Neutrophil (primary cell): ENCODE data around the gene SORCS2.

Source experiments
- H3K27ac ChIP-seq: fragments of 200-600 bp; sonication (generic); 2 replicates; pipeline ENCODE4 v1.5.1; 2016; ENCODE audit warnings: mild to moderate bottlenecking, moderate library complexity
- H3K27me3 ChIP-seq: fragments of 200-600 bp; sonication (generic); 2 replicates; pipeline ENCODE4 v1.6.0; 2016; ENCODE audit warnings: mild to moderate bottlenecking
- H3K36me3 ChIP-seq: fragments of 200-600 bp; sonication (generic); 2 replicates; pipeline ENCODE4 v1.5.1; 2017
- H3K4me1 ChIP-seq, 2 experiments: fragments of 200-600 bp in 1 of 2; sonication (generic) in 1 of 2; 1 replicate in 1 of 2; 2 replicates in 1 of 2; pipeline versions ENCODE4 v1.5.1 to v1.6.1; 2013 to 2016; ENCODE audit warnings: low read depth in 1 of 2, low read length in 1 of 2, mild to moderate bottlenecking in 1 of 2, moderate library complexity in 1 of 2; ENCODE audit not compliant: control insufficient read depth in 1 of 2, insufficient read depth in 1 of 2
- H3K4me3 ChIP-seq, 2 experiments: fragments of 200-600 bp in 1 of 2; sonication (generic) in 1 of 2; 1 replicate in 1 of 2; 2 replicates in 1 of 2; pipeline ENCODE4 v1.5.1; 2013 to 2016; ENCODE audit warnings: low read depth in 1 of 2, low read length in 1 of 2, mild to moderate bottlenecking in 1 of 2, moderate library complexity in 1 of 2
- H3K9me3 ChIP-seq: fragments of 200-600 bp; sonication (generic); 2 replicates; pipeline ENCODE4 v1.5.1; 2016
- TF ChIP-seq, protein P1 (sequence below): fragments of 200-600 bp; sonication (generic); IDR thresholded peaks from 2 replicates; pipeline ENCODE4 v1.5.1; 2016; ENCODE audit warnings: antibody characterized with exemption

The SORCS2 gene

DNA sequence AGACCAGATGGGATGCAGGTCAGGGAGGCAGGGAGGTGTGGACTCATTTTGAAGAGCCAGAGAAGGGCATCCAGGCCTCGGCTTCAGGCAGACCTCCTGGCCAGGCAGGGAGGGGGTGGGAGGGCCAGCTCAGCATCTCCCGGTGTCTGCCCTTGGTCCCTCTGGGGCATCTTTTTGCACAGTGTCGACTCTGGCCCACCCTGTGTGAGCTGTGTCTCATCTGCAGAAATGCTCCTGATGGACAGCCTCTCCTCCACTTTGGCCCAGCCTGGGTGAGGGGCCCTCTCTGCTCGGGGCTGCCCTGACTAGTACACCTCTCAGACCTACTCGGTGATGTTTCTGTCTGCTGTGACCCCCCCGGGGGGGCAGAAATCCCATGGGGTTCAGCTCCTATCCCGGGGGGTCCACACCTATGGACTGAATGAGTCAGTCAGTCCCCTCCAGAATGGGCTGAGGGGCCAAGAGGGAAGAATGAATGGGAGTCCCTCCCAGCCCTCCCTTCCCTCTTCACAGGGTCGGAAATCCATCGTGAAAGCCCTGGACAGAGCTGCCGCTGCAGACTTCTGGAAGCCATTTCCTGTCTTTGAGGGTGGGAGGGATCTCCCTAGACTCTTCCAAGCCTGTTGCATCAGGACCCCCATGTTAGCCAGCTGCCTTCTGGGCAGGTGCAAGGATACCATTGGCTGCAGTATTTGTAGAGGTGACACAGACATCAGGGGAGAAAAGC lies 439.1 kb downstream of the SORCS2 start:
- TF ChIP-seq, protein P1, sequence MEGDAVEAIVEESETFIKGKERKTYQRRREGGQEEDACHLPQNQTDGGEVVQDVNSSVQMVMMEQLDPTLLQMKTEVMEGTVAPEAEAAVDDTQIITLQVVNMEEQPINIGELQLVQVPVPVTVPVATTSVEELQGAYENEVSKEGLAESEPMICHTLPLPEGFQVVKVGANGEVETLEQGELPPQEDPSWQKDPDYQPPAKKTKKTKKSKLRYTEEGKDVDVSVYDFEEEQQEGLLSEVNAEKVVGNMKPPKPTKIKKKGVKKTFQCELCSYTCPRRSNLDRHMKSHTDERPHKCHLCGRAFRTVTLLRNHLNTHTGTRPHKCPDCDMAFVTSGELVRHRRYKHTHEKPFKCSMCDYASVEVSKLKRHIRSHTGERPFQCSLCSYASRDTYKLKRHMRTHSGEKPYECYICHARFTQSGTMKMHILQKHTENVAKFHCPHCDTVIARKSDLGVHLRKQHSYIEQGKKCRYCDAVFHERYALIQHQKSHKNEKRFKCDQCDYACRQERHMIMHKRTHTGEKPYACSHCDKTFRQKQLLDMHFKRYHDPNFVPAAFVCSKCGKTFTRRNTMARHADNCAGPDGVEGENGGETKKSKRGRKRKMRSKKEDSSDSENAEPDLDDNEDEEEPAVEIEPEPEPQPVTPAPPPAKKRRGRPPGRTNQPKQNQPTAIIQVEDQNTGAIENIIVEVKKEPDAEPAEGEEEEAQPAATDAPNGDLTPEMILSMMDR: no peak
- Histone ChIP-seq H3K36me3 (no peaks in the 10 kb centered on the region), H3K27me3 (peaks cover 17% of the 10 kb centered on the region), H3K4me1 (peaks cover 19 to 21% of the 10 kb centered on the region in 2 experiments), H3K27ac (no peak overlapping the region), H3K4me3 (no peak overlapping the region), H3K9me3 (no peaks in the 10 kb centered on the region)

DNA sequence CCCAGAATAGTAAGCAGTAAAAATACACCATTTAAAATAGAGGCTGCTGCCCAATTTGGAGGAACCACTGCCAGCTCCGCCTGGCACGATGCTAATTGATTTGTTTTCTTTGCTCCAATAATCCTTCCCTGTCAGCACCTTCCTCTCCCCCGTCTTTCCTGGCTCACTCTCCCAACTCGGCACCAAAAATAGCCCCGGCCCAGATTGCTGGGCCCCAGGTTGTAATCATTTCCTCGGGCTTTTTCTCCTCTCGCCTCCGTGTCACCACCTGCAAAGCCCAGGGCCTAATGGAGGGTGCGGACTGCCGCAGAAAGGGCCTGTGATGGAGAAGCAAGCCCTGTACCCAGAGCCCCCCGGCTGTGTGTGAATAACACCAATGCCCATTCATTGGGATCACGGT lies 440.0 kb downstream of the SORCS2 start:
- TF ChIP-seq, protein P1: no peak
- Histone ChIP-seq H3K27me3 (peaks cover 17% of the 10 kb centered on the region), H3K27ac (no peak overlapping the region), H3K36me3 (no peaks in the 10 kb centered on the region), H3K4me3 (no peak overlapping the region), H3K9me3 (no peaks in the 10 kb centered on the region), H3K4me1 (peaks cover 19 to 21% of the 10 kb centered on the region in 2 experiments)

DNA sequence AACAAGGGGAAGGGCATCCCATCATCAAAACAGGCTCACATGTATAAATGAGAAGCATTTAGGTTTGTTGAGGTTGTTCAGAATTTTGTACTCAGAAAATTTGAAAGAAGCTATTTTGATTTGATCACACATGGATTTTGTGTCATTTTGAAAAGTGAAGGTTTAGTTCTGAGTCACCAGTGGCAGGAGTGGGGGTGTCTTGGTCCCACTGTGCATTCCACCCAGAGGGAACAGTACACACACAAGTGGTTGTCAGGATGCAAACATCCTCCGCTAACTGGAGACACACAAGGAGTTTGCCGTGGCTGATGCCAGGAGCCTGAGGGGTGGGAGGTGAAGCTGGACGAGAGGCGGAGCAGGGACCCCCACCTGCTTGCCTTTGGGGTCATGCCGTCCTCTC lies 440.6 kb downstream of the SORCS2 start:
- no peak overlapping the region for H3K4me3 ChIP-seq
- H3K27me3 ChIP-seq: peaks cover 17% of the 10 kb centered on the region
- H3K4me1 ChIP-seq: peaks cover 21 to 26% of the 10 kb centered on the region in 2 experiments
- no peak overlapping the region for H3K27ac ChIP-seq
- TF ChIP-seq, protein P1: no peak
- no peaks in the 10 kb centered on the region for H3K9me3 ChIP-seq
- no peaks in the 10 kb centered on the region for H3K36me3 ChIP-seq

DNA sequence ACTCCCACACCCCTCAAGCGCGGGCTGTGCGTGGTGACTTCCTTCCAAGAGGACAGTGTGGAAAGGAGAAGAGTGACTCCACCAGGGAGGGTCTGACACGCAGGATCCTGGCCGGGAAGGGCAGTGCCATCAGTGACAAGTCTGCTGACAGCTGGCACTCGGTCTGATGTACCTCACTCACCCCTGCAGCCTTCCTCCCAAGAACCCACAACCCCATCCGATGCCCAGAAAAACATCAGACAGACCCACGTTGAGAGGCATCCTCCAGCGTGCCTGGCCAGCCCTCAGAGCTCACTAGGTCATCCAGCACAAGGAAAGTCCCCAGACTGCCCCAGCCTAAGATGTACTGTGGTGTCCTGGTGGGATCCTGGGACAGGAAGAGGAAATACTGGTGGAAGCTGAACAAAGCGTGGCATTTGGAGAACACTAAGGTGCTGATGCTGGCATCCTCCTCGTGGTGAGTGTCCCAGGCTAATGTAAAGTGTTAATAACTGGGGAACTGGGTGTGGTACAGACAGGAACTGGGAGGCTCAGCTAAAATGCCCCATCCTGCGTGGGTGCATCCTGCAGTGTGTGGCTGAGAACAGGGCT lies 442.4 kb downstream of the SORCS2 start:
- H3K4me1 ChIP-seq: peaks cover 39 to 44% of the 10 kb centered on the region in 2 experiments
- TF ChIP-seq, protein P1: no peak
- H3K9me3 ChIP-seq: no peaks in the 10 kb centered on the region
- no peaks in the 10 kb centered on the region for H3K36me3 ChIP-seq
- H3K27me3 ChIP-seq: peaks cover 17% of the 10 kb centered on the region
- no peak overlapping the region for H3K4me3 ChIP-seq
- no peak overlapping the region for H3K27ac ChIP-seq

DNA sequence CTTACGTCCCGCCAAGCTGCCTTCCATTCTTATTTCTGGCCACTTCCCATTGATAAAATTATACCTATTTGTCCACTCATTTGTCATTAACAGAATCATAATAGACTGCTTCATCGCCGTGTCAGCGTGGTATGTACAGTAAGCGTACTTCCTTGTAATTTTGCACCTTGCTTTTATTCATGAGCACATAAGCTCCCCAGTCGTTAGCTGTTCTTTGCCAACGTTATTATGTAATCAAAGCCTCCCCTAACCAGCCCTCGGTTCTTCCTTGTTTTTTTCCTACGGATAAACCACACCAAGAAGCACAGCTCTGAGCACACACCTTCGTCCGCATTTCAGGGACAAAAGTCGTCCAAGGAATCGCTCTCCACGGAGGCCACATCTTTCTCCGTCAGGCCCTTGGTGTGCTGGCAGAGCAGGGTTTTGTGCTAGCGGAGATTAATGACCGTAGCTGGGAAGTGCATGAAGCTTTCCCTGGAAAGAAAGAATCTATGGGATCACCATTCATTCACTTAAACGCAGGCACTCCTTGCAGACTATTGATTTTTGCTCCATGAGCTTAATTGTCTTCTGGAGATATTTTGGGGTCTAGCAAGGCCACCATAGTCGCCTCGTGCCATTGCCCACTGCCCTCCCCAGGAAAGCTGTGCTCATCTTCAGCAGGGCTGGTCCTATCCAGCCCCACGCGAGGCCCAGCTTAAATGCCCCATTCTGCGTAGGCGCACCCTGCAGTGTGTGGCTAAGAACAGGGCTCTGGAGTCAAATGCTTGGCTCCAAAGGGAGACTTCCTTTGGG lies 443.3 kb downstream of the SORCS2 start:
- TF ChIP-seq, protein P1: no peak
- Histone ChIP-seq H3K9me3 (no peaks in the 10 kb centered on the region), H3K4me1 (peaks cover 41 to 51% of the 10 kb centered on the region in 2 experiments), H3K36me3 (no peaks in the 10 kb centered on the region), H3K27ac (no peak overlapping the region), H3K4me3 (no peak overlapping the region), H3K27me3 (peaks cover 17% of the 10 kb centered on the region)
